GM18505 (cell line): ENCODE data around the gene PDGFC.

Experiments used
- ATAC-seq: cut with Tn5 transposase; IDR thresholded peaks from one replicate; pipeline ENCODE4 v1.9.1; 2021; ENCODE audit not compliant: unreplicated experiment
- POLR2A ChIP-seq: IDR thresholded peaks from 4 replicates; pipeline ENCODE4 v1.6.1; 2011; ENCODE audit warnings: borderline replicate concordance; ENCODE audit not compliant: insufficient read depth, insufficient read length; ENCODE audit errors: extremely low read depth

PDGFC gene

GRCh38 chr4:156781852-156782251 is 189.7 kb downstream of the PDGFC start:
- TF ChIP-seq POLR2A, result no peak
- no peak for ATAC-seq

- no peak for ATAC-seq
- no peak for TF ChIP-seq POLR2A
Observed at GRCh38 chr4:156779774-156780173, 191.8 kb downstream of the PDGFC start.

- no peak for TF ChIP-seq POLR2A
- ATAC-seq, result no peak
Observed at GRCh38 chr4:156779042-156779441, 192.6 kb downstream of the PDGFC start.

GRCh38 chr4:156778606-156779005 is 193.0 kb downstream of the PDGFC start:
- no peak for TF ChIP-seq POLR2A

GRCh38 chr4:156778093-156778492 is 193.5 kb downstream of the PDGFC start:
- ATAC-seq, result no peak
- no peak for TF ChIP-seq POLR2A

More at GRCh38 chr4:156778606-156779005, 193.0 kb downstream of the PDGFC start:
- no peak for ATAC-seq

- TF ChIP-seq POLR2A, result no peak
- ATAC-seq, result no peak
Observed at GRCh38 chr4:156775813-156776212, 195.8 kb downstream of the PDGFC start.

GRCh38 chr4:156774422-156774821 is 197.2 kb downstream of the PDGFC start:
- ATAC-seq, result no peak
- no peak for TF ChIP-seq POLR2A

GRCh38 chr4:156773648-156774357 is 197.8 kb downstream of the PDGFC start:
- ATAC-seq, result no peak

GRCh38 chr4:156771171-156771837 is 200.3 kb downstream of the PDGFC start:
- no peak for TF ChIP-seq POLR2A
- no peak for ATAC-seq

More at GRCh38 chr4:156773648-156774357, 197.8 kb downstream of the PDGFC start:
- TF ChIP-seq POLR2A, result no peak

GRCh38 chr4:156770140-156770539 is 201.5 kb downstream of the PDGFC start:
- no peak for ATAC-seq
- TF ChIP-seq POLR2A, result no peak

GRCh38 chr4:156767911-156768415 is 203.6 kb downstream of the PDGFC start:
- TF ChIP-seq POLR2A, result no peak
- ATAC-seq, result no peak

GRCh38 chr4:156766846-156767245 is 204.8 kb downstream of the PDGFC start:
- no peak for ATAC-seq
- TF ChIP-seq POLR2A, result no peak

- ATAC-seq, result no peak
Observed at GRCh38 chr4:156765277-156765676, 206.3 kb downstream of the PDGFC start.

GRCh38 chr4:156764846-156765245 is 206.8 kb downstream of the PDGFC start:
- TF ChIP-seq POLR2A, result no peak
- ATAC-seq, result no peak

More at GRCh38 chr4:156765277-156765676, 206.3 kb downstream of the PDGFC start:
- TF ChIP-seq POLR2A, result no peak
